ENCODE measurements around the gene ZSCAN21.

The ZSCAN21 gene

GRCh38 chr7:100029596-100029995, 20.0 kb upstream of the ZSCAN21 start:
- no peak for DNase-seq

GRCh38 chr7:100033526-100033925, 16.0 kb upstream of the ZSCAN21 start:
- DNase-seq = no peak

GRCh38 chr7:100034871-100035510, 14.6 kb upstream of the ZSCAN21 start:
- no peak for DNase-seq

GRCh38 chr7:100035876-100036275, 13.7 kb upstream of the ZSCAN21 start:
- DNase-seq = no peak

- DNase-seq = no peak
These were observed 11.2 kb upstream of the ZSCAN21 start for GRCh38 chr7:100038326-100038725.

- DNase-seq = no peak
These were observed 9.0 kb upstream of the ZSCAN21 start for GRCh38 chr7:100040575-100040974.

GRCh38 chr7:100044718-100045117, 4.9 kb upstream of the ZSCAN21 start:
- DNase-seq = no peak

GRCh38 chr7:100048680-100049079, 894 bp upstream of the ZSCAN21 start:
- no peak for DNase-seq

- DNase-seq = no peak
These were observed 2.0 kb downstream of the ZSCAN21 start for GRCh38 chr7:100051611-100052010.

- peak; percentile 56 for DNase-seq
These were observed 3.6 kb downstream of the ZSCAN21 start for GRCh38 chr7:100053215-100053614.

GRCh38 chr7:100057006-100057405, 7.4 kb downstream of the ZSCAN21 start:
- DNase-seq = no peak

- no peak for DNase-seq
These were observed 9.7 kb downstream of the ZSCAN21 start for GRCh38 chr7:100059251-100059739.

GRCh38 chr7:100061518-100062193, 12.1 kb downstream of the ZSCAN21 start:
- DNase-seq = no peak

GRCh38 chr7:100063376-100063775, 13.8 kb downstream of the ZSCAN21 start:
- no peak for DNase-seq

GRCh38 chr7:100064162-100064561, 14.6 kb downstream of the ZSCAN21 start:
- no peak for DNase-seq

GRCh38 chr7:100065452-100066186, 16.0 kb downstream of the ZSCAN21 start:
- DNase-seq = no peak

GRCh38 chr7:100066953-100067352, 17.4 kb downstream of the ZSCAN21 start:
- no peak for DNase-seq

GRCh38 chr7:100069991-100070390, 20.4 kb downstream of the ZSCAN21 start:
- no peak for DNase-seq

- DNase-seq = no peak
These were observed 21.6 kb downstream of the ZSCAN21 start for GRCh38 chr7:100071018-100071723.

GRCh38 chr7:100072462-100072861, 22.9 kb downstream of the ZSCAN21 start:
- DNase-seq = no peak

- DNase-seq = no peak
These were observed 25.3 kb downstream of the ZSCAN21 start for GRCh38 chr7:100074841-100075240.

GRCh38 chr7:100075418-100075817, 25.8 kb downstream of the ZSCAN21 start:
- no peak for DNase-seq

GRCh38 chr7:100077205-100077604, 27.6 kb downstream of the ZSCAN21 start:
- no peak for DNase-seq
